Measurements from ENCODE around the gene LMOD1.
"Not testable (repeated sequence)": the region's sequence is repeated elsewhere in the genome, so short reads cannot be mapped to it uniquely, and the experiment has no call there.

The LMOD1 gene

GRCh38 chr1:201945863-201946223 is 505 bp downstream of the LMOD1 start:
- no peak for DNase-seq

- no peak for DNase-seq
Measured at GRCh38 chr1:201945157-201945556, 1.2 kb downstream of the LMOD1 start.

GRCh38 chr1:201944639-201945038 is 1.7 kb downstream of the LMOD1 start:
- DNase-seq = no peak

- no peak for DNase-seq
Measured at GRCh38 chr1:201944002-201944401, 2.3 kb downstream of the LMOD1 start.

DNA sequence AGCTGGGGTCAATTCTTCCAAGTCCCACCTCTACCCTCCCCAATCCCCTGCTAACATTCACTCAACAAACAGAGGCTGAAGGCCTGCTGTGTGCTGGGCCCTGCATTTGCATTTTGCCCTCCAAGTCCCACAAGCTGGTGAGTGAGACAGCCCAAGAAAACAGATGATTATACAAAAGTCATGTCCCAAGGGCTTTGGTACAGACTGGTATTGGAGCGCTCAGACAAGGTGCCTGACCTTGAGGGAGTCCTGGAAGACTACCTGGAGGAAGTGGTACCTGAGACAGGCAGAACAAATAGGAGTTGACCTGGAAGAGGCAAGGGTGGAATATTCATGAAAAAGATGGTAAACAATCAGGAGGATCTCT is 4.2 kb downstream of the LMOD1 start:
- DNase-seq = no peak

- no peak for DNase-seq
Measured at GRCh38 chr1:201941420-201942128, 4.8 kb downstream of the LMOD1 start.

DNA sequence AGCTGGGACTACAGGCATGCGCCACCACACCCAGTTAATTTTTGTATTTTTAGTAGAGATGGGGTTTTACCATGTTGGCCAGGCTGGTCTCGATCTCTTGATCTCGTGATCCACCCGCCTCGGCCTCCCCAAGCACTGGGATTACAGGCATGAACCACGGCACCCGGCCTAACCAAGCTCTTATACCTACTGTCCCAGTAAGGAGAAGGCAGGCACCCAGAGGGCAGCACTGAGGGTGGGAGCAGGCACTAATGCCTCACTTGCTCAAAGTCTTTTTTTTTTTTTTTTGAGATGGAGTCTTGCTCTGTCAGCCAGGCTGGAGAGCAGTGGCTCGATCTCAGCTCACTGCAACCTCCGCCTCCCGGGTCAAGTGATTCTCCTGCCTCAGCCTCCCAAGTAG is 6.0 kb downstream of the LMOD1 start:
- not testable (repeated sequence) for DNase-seq

DNA sequence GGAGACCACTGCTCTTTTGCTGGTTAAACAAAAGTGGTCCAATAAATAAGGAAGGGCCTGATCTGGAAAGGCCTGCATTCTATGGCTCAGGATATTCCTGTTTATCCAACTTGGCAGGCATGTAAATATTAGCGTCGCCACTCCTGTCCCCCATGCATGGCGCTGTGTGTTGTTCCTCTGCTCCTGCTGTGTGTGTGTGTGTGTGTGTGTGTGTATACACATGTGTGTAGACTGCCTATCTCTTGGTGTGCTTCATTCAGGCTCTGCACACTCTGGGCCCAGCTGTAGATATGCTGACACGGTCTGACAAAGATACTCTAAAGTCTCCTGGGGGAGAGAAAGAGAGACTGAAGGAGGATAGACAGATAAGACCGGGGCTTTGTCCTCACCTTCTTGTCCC is 6.8 kb downstream of the LMOD1 start:
- no peak for DNase-seq

- no peak for DNase-seq
Measured at GRCh38 chr1:201939148-201939547, 7.2 kb downstream of the LMOD1 start.

DNA sequence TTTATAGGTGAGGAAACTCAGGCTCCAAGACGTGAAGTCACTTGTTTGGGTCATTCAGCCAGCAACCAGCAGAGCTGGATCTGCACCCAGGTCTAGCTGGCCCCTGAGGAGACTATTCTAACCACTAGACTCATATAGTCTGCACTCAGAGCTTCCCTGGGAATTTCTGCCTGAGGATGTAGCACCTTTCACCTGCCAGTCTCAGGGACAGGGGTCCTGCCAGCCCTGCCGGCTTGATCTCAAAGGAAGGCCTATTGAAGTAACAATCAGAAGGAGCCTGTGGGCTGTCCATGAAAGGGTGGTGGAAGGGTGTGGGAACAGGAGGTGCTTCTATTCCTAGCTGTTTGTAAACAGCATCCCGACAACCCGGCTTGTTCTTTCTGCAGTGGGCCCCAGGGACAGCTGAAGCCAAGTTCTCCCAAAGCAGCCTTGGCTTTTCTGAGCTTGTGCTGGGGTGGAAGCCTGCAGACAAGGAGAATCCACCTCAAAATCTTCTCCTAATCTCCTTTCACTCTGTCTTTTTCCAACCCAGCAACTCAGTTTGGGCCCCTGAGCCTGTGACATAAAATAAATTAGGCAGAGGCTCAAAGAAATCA is 7.8 kb downstream of the LMOD1 start:
- no peak for DNase-seq

DNA sequence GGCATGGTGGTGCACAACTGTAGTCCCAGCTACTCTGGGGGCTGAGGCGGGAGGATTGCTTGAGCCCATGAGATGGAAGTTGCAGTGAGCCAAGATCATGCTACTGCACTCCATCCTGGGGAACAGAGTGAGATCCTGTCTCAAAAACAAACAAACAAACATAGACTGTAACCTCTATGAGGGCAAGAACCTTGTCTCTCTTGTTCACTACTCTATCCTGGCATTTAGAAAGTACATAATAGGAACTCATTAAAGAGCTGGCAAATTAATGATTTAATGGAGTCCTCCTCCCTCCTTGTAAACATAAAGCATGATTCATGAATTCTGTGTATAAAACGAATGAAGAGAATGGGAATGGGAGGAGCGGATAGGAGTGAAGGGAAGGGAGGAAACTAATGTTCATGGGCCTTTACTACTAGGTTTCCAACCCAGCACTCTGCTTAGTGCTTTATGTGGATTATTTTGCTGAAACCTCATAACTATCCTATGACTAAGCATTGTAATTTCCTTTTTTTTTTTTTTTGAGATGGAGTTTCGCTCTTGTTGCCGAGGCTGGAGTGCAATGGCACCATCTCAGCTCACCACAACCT is 8.6 kb downstream of the LMOD1 start:
- no peak for DNase-seq

GRCh38 chr1:201933840-201934430 is 12.4 kb downstream of the LMOD1 start:
- DNase-seq = no peak

- DNase-seq = no peak
Measured at GRCh38 chr1:201930803-201931202, 15.5 kb downstream of the LMOD1 start.

- DNase-seq = no peak
Measured at GRCh38 chr1:201930137-201930536, 16.2 kb downstream of the LMOD1 start.

GRCh38 chr1:201928266-201928665 is 18.1 kb downstream of the LMOD1 start:
- DNase-seq = no peak

DNA sequence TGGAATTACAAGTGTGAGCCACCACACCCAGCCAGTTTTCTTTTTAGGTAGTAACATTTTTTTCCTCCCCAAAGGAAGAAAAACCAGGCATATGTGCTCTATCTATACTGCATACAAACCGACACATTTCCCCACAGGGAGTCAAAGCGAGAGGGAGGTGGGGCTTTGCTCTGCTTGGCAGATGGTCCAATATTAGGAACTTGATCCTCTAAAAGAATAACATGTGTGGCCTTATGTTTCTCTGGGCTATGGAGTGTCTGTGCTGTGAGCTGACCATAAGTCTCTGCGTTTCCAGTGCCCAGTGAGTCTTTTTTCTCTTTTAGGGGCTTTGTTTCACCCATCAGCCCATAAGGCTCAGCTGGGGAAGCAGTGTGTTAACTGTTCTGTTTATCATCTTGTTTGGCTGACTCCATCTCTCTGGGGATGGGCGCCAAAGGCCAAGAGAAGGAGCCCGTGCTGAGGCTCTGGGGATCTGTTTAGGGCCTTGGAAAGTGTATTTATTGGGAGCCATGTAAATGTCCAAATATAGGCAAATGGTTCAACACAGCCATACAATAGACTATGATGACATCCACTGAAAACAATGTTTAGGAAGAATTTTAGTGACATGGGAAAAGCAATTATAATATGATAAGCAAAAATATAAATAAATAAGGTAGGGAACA is 20.2 kb downstream of the LMOD1 start:
- DNase-seq = no peak

GRCh38 chr1:201925301-201925567 is 21.1 kb downstream of the LMOD1 start:
- no peak for DNase-seq

DNA sequence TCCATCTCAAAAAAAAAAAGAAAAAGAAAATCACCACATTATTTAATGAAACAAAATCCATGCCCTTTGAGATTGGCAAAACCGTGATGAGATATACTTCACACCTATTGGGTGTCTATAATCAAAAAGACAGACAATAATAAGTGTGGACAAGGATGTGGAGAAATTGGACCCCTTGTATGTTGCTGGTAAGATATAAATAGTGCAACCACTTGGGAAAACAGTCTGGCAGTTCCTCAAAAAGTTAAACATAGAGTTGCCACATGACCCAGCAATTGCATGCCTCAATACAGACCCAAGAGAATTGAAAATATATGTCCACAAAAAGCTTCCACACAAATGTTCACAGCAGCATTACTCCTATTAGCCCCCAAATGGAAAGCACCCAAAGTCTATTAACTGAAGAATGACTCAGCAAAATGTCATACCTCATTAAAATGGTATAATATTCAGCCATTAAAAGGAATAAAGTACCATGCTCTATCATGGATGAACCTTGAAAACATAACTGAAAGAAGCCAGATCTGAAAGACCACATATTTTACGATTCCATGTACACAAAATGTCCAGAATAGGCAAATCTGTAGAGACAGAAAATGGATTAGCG is 24.3 kb downstream of the LMOD1 start:
- DNase-seq = no peak

- no peak for DNase-seq
Measured at GRCh38 chr1:201918343-201918742, 28.0 kb downstream of the LMOD1 start.

- DNase-seq = no peak
Measured at GRCh38 chr1:201917362-201918033, 28.9 kb downstream of the LMOD1 start.

DNA sequence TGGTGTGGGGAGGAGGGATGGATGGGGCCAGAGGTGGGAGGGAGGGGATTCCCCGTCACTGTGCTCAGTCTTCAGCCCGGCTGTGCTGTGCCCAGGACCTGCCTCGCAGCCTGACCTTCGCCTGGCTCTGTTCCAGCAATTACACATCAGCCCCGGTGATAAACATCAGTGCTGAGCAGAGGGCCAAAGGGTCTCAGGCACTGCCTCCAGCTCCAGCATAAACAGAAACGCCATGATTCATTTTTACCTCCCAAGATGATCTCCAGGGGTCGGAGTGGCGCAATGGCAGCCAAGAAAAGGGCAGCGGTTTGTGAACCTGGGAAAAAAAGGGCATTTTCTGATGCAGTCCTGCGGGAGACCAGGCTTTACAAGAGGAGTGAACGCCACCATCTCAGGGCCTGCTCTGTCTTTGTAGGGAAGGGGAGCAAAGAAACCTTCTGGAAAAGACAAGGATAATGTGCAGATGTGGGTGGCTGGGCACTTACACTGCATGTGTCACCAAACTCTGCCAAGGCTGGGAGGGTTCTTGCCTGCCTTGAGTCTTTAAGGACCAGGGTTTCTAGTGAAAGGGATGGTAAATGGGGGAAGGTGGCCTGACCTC is 29.6 kb downstream of the LMOD1 start:
- no peak for DNase-seq

DNA sequence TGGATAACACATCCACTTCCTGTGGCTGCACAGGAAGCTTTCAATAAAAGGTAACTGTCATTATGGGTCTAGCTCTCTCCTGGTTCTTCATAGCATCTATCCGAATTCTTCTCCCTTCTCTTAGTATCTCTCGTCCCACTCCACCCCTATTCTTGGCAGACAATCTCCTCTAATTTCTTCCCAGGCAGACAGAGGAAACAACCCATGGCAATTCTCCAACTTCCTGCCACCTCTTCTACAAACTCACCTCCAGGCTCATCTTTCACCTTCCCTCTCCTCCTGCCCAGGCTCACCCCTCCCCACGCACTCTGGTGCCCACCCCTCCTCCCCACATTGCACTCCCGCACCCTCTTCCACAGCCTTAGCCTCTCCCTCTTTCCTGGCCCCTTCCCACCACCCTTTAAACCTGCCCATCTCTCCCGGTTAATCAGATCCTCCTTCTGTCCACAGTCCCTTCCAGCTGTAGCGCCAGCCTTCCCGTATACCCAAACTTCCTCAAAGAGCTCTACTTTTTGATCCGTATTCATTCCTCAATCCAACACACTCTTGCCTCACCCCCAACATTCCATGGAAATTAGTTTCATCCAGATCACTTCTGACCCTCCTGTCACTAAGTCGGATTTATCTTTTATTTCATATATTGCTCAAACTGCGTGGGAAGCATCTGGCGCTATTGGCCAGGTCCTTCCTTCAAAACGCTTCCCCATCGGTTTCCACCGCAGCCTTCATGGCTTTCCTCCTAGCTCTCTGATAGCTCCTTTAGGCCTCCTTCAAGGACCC is 31.7 kb downstream of the LMOD1 start:
- DNase-seq = no peak

All from T-helper 9 cell (primary cell).